K562 (cell line): Measurements from ENCODE around the gene FCHO1. TPM values are rescaled to one million over a fixed set of nuclear protein-coding genes. Genes with fewer than 3 reads are reported as not detected.

Experiments
- CBFA2T3 ChIP-seq: fragments of 450-650 bp; IDR thresholded peaks from 2 replicates; pipeline ENCODE4 v1.6.1; 2017
- ETV1 ChIP-seq: fragments of 450-650 bp; conservative IDR thresholded peaks from 2 replicates; pipeline ENCODE4 v1.6.1; 2016; ENCODE audit warnings: missing genetic modification characterization, control low read depth, low read depth, missing compliant biosample characterization
- FOS ChIP-seq: IDR thresholded peaks from 3 replicates; pipeline ENCODE4 v1.6.1; 2011; ENCODE audit not compliant: insufficient read length; ENCODE audit errors: extremely low read depth
- IRF2 ChIP-seq: sonication (generic); formaldehyde crosslinking; IDR thresholded peaks from 2 replicates; pipeline ENCODE4 v1.8.1; 2022; ENCODE audit warnings: mild to moderate bottlenecking, missing genetic modification reagents
- MCM5 ChIP-seq: fragments of 450-650 bp; IDR thresholded peaks from 2 replicates; pipeline ENCODE4 v1.6.1; 2016; ENCODE audit warnings: low read depth
- MTA1 ChIP-seq: fragments of 450-650 bp; IDR thresholded peaks from 2 replicates; pipeline ENCODE4 v1.6.1; 2017; ENCODE audit warnings: borderline replicate concordance
- MTA2 ChIP-seq: fragments of 450-650 bp; IDR thresholded peaks from 2 replicates; pipeline ENCODE4 v1.6.1; 2016; ENCODE audit warnings: low read depth
- NFIC ChIP-seq: fragments of 450-650 bp; IDR thresholded peaks from 2 replicates; pipeline ENCODE4 v1.6.1; 2017; ENCODE audit warnings: mild to moderate bottlenecking, inconsistent platforms
- SIN3B ChIP-seq: fragments of 450-650 bp; IDR thresholded peaks from 2 replicates; pipeline ENCODE4 v1.6.1; 2017; ENCODE audit warnings: low read depth, mild to moderate bottlenecking, moderate library complexity
- SLC30A9 ChIP-seq: fragments of 250-450 bp; sonication (Bioruptor Pico); IDR thresholded peaks from 2 replicates; pipeline ENCODE4 v1.8.0; 2022; ENCODE audit warnings: mild to moderate bottlenecking, moderate library complexity
- SMC3 ChIP-seq: conservative IDR thresholded peaks from 2 replicates; pipeline ENCODE4 v1.6.1; 2011; ENCODE audit warnings: low read depth, low read length, improper control_type of control experiment; ENCODE audit not compliant: insufficient read depth
- THRAP3 ChIP-seq: fragments of 450-650 bp; IDR thresholded peaks from 2 replicates; pipeline ENCODE4 v1.6.1; 2016; ENCODE audit warnings: mild to moderate bottlenecking, inconsistent platforms, borderline replicate concordance
- TSC22D4 ChIP-seq: fragments of 450-650 bp; IDR thresholded peaks from 2 replicates; pipeline ENCODE4 v1.6.1; 2016; ENCODE audit warnings: missing genetic modification characterization, missing biosample characterization, control low read depth
- ZC3H8 ChIP-seq: fragments of 450-650 bp; IDR thresholded peaks from 2 replicates; pipeline ENCODE4 v1.6.1; 2017
- ZNF347 ChIP-seq: fragments of 450-650 bp; formaldehyde crosslinking; IDR thresholded peaks from 2 replicates; pipeline ENCODE4 v1.4.0; 2020; ENCODE audit warnings: low read depth, mild to moderate bottlenecking, moderate library complexity
- polyA plus RNA-seq, 8 experiments: library from polyadenylated mRNA; depleted of rRNA in 4 of 8; stranded (reverse) in 5 of 8; unstranded in 3 of 8; fragments of >200 nt; fragmentation: Nextera tagmentation in 2 of 8; fragmentation: Illumina TruSeq in 1 of 8; extraction: Ambion mirVana in 2 of 8; extraction: Trizol in 1 of 8; gene quantifications; 2 replicates each; pipeline versions ENCODE4 v1.2.1 to v1.2.3, GENCODE V29; 2011 to 2014; ENCODE audit warnings: inconsistent platforms in 1 of 8, missing spikeins in 1 of 8
- total RNA-seq, 7 experiments: library from RNA; depleted of rRNA in 6 of 7; stranded (reverse); fragments of >200 nt in 6 of 7; fragmentation: Illumina TruSeq in 2 of 7; extraction: Trizol in 2 of 7; gene quantifications; 2 replicates each; pipeline versions ENCODE4 v1.2.1 to v1.2.3, GENCODE V29; 2011 to 2021; ENCODE audit warnings: low replicate concordance in 1 of 7
- TF ChIP-seq, protein P1 (sequence below): sonication (generic); formaldehyde crosslinking; IDR thresholded peaks from 2 replicates; pipeline ENCODE4 v1.8.1; 2023; ENCODE audit warnings: missing genetic modification reagents, mild to moderate bottlenecking, borderline replicate concordance
- TF ChIP-seq, protein P2 (sequence below): fragments of 450-650 bp; formaldehyde crosslinking; IDR thresholded peaks from 2 replicates; pipeline ENCODE4 v1.4.0; 2020; ENCODE audit warnings: mild to moderate bottlenecking
- TF ChIP-seq, protein P3 (sequence below): fragments of 250-450 bp; sonication (Bioruptor Pico); IDR thresholded peaks from 2 replicates; pipeline ENCODE4 v1.5.0; 2020; ENCODE audit warnings: mild to moderate bottlenecking, borderline replicate concordance
- TF ChIP-seq, protein P4 (sequence below), 2 experiments: fragments of 250-450 bp in 1 of 2; fragments of 450-650 bp in 1 of 2; sonication (Bioruptor Pico) in 1 of 2; IDR thresholded peaks; 2 replicates each; pipeline versions ENCODE4 v1.6.1 to v1.8.0; 2016 to 2021; ENCODE audit warnings: mild to moderate bottlenecking in 2 of 2, moderate library complexity in 2 of 2, missing compliant biosample characterization in 1 of 2, missing genetic modification characterization in 1 of 2
- TF ChIP-seq, protein P5 (sequence below): sonication (generic); formaldehyde crosslinking; IDR thresholded peaks from 2 replicates; pipeline ENCODE4 v1.9.0; 2022; ENCODE audit warnings: mild to moderate bottlenecking, missing genetic modification reagents

Gene FCHO1
- total and polyA plus RNA-seq, 9 of the 15 experiments (the other 6 are each of a cell fraction or from before 2014, with no cell fraction given), result 0.21 to 58.9 (median 18.3) TPM

DNA sequence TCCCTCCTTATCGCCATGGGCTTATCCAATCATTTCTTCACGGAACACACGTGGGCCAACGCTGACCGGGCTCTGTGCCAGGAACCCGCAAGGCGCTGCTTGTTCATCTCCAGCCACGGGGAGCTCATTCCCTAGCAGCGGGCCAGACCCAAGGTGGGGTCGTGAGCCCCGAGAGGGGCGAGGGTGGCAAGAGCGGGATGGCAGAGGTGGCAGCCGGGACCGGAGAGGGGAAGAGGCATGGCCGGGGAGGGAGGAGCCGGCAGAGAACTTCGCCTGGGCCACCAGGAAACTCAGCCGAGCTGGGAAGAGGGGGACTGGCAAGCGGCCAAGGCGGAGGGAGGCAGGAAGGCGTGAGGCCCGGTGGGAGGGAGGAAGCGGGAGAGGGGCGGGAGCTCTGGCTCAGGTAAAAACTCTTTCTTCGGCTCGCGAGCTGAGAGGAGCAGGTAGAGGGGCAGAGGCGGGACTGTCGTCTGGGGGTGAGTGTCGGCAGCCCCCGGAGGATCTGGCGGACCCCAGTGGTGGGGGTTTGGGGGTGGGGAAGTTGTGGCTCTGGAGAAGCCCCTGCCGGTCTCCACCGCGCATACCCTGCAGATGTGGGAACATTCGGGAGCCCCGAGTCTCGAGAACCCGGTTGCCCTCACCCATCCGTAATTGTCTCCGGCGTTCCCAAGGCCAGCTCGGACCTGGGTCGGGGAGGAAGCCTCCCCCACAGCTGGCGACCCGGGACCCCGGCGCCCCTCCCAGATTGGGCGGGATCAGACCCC is 43.6 kb downstream of the FCHO1 start, which contains the start of gene B3GNT3 (continued):
- TF ChIP-seq, protein P1, sequence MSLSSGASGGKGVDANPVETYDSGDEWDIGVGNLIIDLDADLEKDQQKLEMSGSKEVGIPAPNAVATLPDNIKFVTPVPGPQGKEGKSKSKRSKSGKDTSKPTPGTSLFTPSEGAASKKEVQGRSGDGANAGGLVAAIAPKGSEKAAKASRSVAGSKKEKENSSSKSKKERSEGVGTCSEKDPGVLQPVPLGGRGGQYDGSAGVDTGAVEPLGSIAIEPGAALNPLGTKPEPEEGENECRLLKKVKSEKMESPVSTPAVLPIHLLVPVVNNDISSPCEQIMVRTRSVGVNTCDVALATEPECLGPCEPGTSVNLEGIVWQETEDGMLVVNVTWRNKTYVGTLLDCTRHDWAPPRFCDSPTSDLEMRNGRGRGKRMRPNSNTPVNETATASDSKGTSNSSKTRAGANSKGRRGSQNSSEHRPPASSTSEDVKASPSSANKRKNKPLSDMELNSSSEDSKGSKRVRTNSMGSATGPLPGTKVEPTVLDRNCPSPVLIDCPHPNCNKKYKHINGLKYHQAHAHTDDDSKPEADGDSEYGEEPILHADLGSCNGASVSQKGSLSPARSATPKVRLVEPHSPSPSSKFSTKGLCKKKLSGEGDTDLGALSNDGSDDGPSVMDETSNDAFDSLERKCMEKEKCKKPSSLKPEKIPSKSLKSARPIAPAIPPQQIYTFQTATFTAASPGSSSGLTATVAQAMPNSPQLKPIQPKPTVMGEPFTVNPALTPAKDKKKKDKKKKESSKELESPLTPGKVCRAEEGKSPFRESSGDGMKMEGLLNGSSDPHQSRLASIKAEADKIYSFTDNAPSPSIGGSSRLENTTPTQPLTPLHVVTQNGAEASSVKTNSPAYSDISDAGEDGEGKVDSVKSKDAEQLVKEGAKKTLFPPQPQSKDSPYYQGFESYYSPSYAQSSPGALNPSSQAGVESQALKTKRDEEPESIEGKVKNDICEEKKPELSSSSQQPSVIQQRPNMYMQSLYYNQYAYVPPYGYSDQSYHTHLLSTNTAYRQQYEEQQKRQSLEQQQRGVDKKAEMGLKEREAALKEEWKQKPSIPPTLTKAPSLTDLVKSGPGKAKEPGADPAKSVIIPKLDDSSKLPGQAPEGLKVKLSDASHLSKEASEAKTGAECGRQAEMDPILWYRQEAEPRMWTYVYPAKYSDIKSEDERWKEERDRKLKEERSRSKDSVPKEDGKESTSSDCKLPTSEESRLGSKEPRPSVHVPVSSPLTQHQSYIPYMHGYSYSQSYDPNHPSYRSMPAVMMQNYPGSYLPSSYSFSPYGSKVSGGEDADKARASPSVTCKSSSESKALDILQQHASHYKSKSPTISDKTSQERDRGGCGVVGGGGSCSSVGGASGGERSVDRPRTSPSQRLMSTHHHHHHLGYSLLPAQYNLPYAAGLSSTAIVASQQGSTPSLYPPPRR (CRISPR knock-in tag), result 0 out of 2 replicates have a peak, but pooled peaks have one; percentile 29
- peak; percentile 99 for TF ChIP-seq NFIC
- TF ChIP-seq TSC22D4, result no peak
- TF ChIP-seq, protein P2, sequence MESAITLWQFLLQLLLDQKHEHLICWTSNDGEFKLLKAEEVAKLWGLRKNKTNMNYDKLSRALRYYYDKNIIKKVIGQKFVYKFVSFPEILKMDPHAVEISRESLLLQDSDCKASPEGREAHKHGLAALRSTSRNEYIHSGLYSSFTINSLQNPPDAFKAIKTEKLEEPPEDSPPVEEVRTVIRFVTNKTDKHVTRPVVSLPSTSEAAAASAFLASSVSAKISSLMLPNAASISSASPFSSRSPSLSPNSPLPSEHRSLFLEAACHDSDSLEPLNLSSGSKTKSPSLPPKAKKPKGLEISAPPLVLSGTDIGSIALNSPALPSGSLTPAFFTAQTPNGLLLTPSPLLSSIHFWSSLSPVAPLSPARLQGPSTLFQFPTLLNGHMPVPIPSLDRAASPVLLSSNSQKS (CRISPR knock-in tag), result no peak
- no peak for TF ChIP-seq ZNF347 (CRISPR knock-in tag)
- TF ChIP-seq FOS, result no peak
- TF ChIP-seq SMC3, result no peak
- no peak for TF ChIP-seq ZC3H8
- TF ChIP-seq THRAP3, result no peak
- no peak for TF ChIP-seq CBFA2T3
- no peak for TF ChIP-seq MTA2
- TF ChIP-seq, protein P3, sequence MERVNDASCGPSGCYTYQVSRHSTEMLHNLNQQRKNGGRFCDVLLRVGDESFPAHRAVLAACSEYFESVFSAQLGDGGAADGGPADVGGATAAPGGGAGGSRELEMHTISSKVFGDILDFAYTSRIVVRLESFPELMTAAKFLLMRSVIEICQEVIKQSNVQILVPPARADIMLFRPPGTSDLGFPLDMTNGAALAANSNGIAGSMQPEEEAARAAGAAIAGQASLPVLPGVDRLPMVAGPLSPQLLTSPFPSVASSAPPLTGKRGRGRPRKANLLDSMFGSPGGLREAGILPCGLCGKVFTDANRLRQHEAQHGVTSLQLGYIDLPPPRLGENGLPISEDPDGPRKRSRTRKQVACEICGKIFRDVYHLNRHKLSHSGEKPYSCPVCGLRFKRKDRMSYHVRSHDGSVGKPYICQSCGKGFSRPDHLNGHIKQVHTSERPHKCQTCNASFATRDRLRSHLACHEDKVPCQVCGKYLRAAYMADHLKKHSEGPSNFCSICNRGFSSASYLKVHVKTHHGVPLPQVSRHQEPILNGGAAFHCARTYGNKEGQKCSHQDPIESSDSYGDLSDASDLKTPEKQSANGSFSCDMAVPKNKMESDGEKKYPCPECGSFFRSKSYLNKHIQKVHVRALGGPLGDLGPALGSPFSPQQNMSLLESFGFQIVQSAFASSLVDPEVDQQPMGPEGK (CRISPR knock-in tag), result no peak
- TF ChIP-seq, protein P4, sequence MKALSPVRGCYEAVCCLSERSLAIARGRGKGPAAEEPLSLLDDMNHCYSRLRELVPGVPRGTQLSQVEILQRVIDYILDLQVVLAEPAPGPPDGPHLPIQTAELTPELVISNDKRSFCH (CRISPR knock-in tag; IDR thresholded peaks at IDR 0.05), result no peak
- TF ChIP-seq, protein P4 (tag; IDR thresholded peaks at IDR 0.05), result no peak
- TF ChIP-seq ETV1, result no peak
- no peak for TF ChIP-seq IRF2
- no peak for TF ChIP-seq SIN3B
- no peak for TF ChIP-seq MCM5
- TF ChIP-seq SLC30A9 (CRISPR knock-in tag), result no peak
- TF ChIP-seq MTA1, result peak; percentile 59; the same call in 1 of the 2 replicates
- TF ChIP-seq, protein P5, sequence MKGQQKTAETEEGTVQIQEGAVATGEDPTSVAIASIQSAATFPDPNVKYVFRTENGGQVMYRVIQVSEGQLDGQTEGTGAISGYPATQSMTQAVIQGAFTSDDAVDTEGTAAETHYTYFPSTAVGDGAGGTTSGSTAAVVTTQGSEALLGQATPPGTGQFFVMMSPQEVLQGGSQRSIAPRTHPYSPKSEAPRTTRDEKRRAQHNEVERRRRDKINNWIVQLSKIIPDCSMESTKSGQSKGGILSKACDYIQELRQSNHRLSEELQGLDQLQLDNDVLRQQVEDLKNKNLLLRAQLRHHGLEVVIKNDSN (CRISPR knock-in tag), result peak; percentile 72
